ENCODE measurements around the gene SMTNL2.
"Not testable (repeated sequence)": the region's sequence is repeated elsewhere in the genome, so short reads cannot be mapped to it uniquely, and the experiment has no call there.

SMTNL2 gene

DNA sequence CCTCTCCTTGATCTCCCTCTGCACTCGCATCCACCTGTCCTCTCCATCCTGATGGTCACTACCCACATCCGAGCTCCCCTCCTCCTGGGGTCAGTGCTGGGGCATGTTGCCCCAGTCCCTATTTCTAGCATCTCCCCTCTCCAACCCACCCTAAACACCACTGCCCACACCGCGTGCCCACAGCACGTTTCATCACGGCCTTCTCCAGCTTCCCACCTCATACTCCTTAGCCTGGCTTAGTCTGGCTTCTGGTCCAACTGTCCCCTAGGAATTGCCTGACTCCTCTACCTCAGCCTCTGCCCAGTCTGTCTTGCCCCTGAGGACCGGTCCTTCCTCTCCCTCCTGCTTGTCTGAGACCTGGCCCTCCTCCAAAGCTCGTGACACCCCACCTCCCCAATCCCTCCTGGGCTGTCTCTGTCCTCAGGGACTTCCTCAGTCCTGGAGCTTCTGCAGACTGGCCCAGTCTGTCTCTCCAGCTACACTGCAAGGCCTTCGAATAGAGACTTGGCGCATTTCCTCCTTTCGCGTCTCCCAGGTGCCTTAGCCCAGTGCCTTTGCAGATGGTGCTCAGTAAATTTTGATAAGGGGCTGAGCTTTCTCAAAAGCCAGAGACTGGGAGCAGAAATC lies 52.3 kb downstream of the SMTNL2 start:
- Histone ChIP-seq H3K27me3 (ENCODE audit: control insufficient read depth, insufficient read depth, low read length) (no peaks in the 10 kb centered on the region), H3K27ac (no peak overlapping the region)

GRCh38 chr17:4638766-4639165 lies 54.4 kb downstream of the SMTNL2 start:
- H3K4me1 ChIP-seq; H2AFZ ChIP-seq; H3K4me2 ChIP-seq (ENCODE audit: low read length); H3K79me2 ChIP-seq; H3K9ac ChIP-seq; H3K27ac ChIP-seq; H3K4me3 ChIP-seq (ENCODE audit: low read depth, low read length); H3K27me3 ChIP-seq (ENCODE audit: control insufficient read depth, insufficient read depth, low read length); H3K36me3 ChIP-seq (ENCODE audit: control insufficient read depth, insufficient read depth, low read length); H3K9me3 ChIP-seq (ENCODE audit: control insufficient read depth, low read length): not testable (repeated sequence)

More for the DNA sequence above, 52.3 kb downstream of the SMTNL2 start:
- H3K4me1 ChIP-seq, result no peaks in the 10 kb centered on the region
- no peaks in the 10 kb centered on the region for H3K79me2 ChIP-seq
- H3K4me3 ChIP-seq (ENCODE audit: low read depth, low read length), result no peak overlapping the region
- no peak overlapping the region for H3K4me2 ChIP-seq (ENCODE audit: low read length)
- no peaks in the 10 kb centered on the region for H3K36me3 ChIP-seq (ENCODE audit: control insufficient read depth, insufficient read depth, low read length)
- TF ChIP-seq CTCF (IDR thresholded peaks at IDR 0.05), result no peak
- no peak overlapping the region for H2AFZ ChIP-seq
- H3K9ac ChIP-seq, result no peak overlapping the region
- no peaks in the 10 kb centered on the region for H3K9me3 ChIP-seq (ENCODE audit: control insufficient read depth, low read length)

GRCh38 chr17:4639301-4640059 lies 55.2 kb downstream of the SMTNL2 start:
- H2AFZ ChIP-seq, result peak overlapping the region; percentile 5
- not testable (repeated sequence) for H3K4me1 ChIP-seq; H3K36me3 ChIP-seq (ENCODE audit: control insufficient read depth, insufficient read depth, low read length); H3K4me3 ChIP-seq (ENCODE audit: low read depth, low read length); H3K27ac ChIP-seq; H3K9me3 ChIP-seq (ENCODE audit: control insufficient read depth, low read length); H3K27me3 ChIP-seq (ENCODE audit: control insufficient read depth, insufficient read depth, low read length); H3K9ac ChIP-seq; H3K4me2 ChIP-seq (ENCODE audit: low read length); H3K79me2 ChIP-seq

DNA sequence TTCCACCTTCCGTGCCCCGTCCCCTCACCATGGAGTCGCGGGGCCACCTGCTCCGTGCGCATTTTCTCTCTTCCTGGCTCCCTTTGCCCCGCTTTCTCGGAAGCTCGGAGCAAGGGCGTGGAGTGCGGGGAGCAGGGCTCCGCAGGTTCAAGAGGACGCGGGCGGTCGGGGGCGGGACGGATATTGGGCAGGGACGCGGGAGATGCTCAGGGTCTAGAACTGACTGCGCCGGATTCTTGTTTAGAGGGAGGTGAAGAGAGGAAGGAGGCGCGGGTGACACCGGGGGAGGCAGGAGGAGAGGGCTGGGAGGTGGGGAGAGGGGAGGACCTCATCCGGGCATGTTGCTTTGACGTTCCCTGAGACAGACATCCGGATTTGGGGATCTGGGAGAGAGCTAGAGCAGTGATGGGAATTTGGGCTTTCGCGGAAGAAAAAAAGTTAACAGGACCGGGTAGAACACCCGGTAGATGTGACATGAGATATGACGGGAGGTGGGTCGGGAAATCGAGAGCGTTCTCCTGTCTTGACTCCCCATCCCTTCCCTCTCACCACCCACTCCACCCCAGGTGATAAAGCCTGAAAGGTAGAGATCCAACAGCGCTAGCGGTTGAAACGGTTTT lies 56.4 kb downstream of the SMTNL2 start:
- not testable (repeated sequence) for H3K4me1 ChIP-seq; H3K9me3 ChIP-seq (ENCODE audit: control insufficient read depth, low read length); H3K27me3 ChIP-seq (ENCODE audit: control insufficient read depth, insufficient read depth, low read length); H3K27ac ChIP-seq; H3K4me3 ChIP-seq (ENCODE audit: low read depth, low read length); H2AFZ ChIP-seq; H3K9ac ChIP-seq; H3K79me2 ChIP-seq; H3K36me3 ChIP-seq (ENCODE audit: control insufficient read depth, insufficient read depth, low read length); H3K4me2 ChIP-seq (ENCODE audit: low read length)

DNA sequence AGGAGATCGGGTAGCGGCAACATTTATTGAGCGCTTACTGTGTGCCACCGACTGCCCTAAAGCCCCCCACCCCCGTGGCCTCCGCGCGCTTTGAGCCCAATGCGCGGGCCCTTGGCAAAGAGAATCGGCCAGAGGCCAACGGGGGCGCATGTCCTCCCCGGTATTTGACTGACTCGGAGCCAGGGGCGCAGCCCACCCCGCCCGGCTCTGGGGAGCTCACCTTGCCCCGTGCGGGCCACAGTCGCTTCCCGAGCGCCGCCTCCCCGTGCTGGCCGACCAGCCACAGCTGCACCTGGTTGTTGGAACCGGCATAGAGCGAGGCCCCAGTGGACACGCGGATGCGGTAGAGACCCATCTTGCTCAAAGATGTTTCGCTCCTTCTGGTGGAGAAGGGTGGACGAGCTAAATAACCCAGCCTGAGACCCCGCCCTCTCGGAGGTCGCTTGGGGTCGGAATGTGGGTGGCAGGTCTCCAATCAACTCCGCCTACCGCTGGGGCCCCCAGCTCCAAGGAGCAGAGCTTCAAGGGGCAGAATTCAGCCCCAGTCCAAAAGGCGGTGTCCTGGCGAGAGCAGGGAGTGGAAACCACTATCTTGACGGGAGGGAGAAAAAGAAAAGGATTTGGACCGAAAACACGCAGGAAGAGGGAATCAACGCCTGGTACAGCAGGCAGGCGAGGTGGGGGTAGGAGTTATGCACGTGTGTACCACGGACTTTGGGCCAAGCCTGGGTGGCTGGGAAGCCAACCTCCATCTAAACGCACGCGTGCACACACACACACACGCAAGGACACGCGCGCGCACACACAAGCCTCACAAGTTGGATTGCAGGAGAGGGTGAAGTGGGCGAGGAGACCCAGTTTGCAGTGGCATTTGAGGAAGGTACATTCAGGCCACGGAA lies 57.2 kb downstream of the SMTNL2 start, which contains the start of gene ALOX15:
TSS of gene ALOX15 (minus strand) at position 382 of the 899 bp plus-strand sequence. CDS start at position 355, 27 bp downstream.
- Histone ChIP-seq H3K4me2 (ENCODE audit: low read length) (peak within 1 kb of the TSS; percentile 17), H3K9ac (no peak within 1 kb of the TSS), H3K4me1 (no peaks in the 10 kb centered on the region), H3K27me3 (ENCODE audit: control insufficient read depth, insufficient read depth, low read length) (no peaks in the 10 kb centered on the region), H3K9me3 (ENCODE audit: control insufficient read depth, low read length) (no peaks in the 10 kb centered on the region), H3K4me3 (ENCODE audit: low read depth, low read length) (no peak within 1 kb of the TSS), H3K36me3 (ENCODE audit: control insufficient read depth, insufficient read depth, low read length) (no peaks in the 10 kb centered on the region), H3K79me2 (no peaks in the 10 kb centered on the region), H3K27ac (no peak within 1 kb of the TSS), H2AFZ (no peak within 1 kb of the TSS)
- no peak for TF ChIP-seq CTCF (IDR thresholded peaks at IDR 0.05)

All from parathyroid adenoma (tissue), 2 donors.